ENCODE results near the gene KIR3DL2. TPM values are rescaled to one million over a fixed set of nuclear protein-coding genes. Genes with fewer than 3 reads are reported as not detected.
"Not testable (repeated sequence)": the region's sequence is repeated elsewhere in the genome, so short reads cannot be mapped to it uniquely, and the experiment has no call there.

The KIR3DL2 gene
- total RNA-seq, 1 donor from 2014 or later, result not detected

DNA sequence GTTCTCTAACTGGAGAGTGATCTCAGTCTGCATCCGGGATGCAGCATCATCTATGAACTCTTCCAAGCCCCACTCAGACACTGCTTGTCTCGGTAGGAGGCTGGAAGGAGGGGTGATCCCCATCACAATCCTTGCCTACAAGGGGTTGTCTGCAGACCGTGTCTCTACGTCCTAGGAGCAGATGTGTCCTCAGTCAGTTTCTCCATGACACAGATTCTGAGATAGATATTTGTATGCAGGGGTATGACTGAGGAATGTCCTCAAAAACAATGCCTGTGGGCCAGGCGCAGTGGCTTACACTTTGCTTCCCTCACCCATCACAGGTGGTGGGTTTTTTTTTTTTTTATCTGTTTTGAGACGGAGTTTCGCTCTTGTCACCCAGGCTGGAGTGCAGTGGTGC lies 56.6 kb downstream of the KIR3DL2 start:
- TF ChIP-seq, protein P1, sequence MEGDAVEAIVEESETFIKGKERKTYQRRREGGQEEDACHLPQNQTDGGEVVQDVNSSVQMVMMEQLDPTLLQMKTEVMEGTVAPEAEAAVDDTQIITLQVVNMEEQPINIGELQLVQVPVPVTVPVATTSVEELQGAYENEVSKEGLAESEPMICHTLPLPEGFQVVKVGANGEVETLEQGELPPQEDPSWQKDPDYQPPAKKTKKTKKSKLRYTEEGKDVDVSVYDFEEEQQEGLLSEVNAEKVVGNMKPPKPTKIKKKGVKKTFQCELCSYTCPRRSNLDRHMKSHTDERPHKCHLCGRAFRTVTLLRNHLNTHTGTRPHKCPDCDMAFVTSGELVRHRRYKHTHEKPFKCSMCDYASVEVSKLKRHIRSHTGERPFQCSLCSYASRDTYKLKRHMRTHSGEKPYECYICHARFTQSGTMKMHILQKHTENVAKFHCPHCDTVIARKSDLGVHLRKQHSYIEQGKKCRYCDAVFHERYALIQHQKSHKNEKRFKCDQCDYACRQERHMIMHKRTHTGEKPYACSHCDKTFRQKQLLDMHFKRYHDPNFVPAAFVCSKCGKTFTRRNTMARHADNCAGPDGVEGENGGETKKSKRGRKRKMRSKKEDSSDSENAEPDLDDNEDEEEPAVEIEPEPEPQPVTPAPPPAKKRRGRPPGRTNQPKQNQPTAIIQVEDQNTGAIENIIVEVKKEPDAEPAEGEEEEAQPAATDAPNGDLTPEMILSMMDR (IDR thresholded peaks at IDR 0.05), result no peak
- TF ChIP-seq POLR2A (IDR thresholded peaks at IDR 0.05) (no peak), POLR2AphosphoS5 (IDR thresholded peaks at IDR 0.05; ENCODE audit: insufficient read depth in 1 of 2, low read depth in 1 of 2) (no peak)
- no peaks in the 10 kb centered on the region for H3K27me3 ChIP-seq
- no peaks in the 10 kb centered on the region for H3K36me3 ChIP-seq
- H3K9me3 ChIP-seq, result no peaks in the 10 kb centered on the region
- no peak overlapping the region for H3K4me3 ChIP-seq
- intact Hi-C loops (cut with DNase I), result no loop called here
- no peak overlapping the region for H3K27ac ChIP-seq
- no peak for DNase-seq (ENCODE audit: extremely low spot score in 2 of 2)
- H3K4me1 ChIP-seq, result no peaks in the 10 kb centered on the region

- H3K27me3 ChIP-seq; intact Hi-C loops (cut with DNase I); DNase-seq (ENCODE audit: extremely low spot score in 2 of 2); H3K4me3 ChIP-seq; H3K9me3 ChIP-seq; H3K4me1 ChIP-seq; H3K27ac ChIP-seq; H3K36me3 ChIP-seq: not testable (repeated sequence)
These were observed 57.7 kb downstream of the KIR3DL2 start for GRCh38 chr19:54907899-54908298.

Small RNA genes lying within 50 kb of the gene (small RNA-seq; reads per million reads assigned to genes)
- not detected for gene RNU6-222P

Other genes starting within 250 kb of the KIR3DL2 start
- 2.2 TPM for gene LILRB1, start 220.0 kb upstream of the KIR3DL2 start, total RNA-seq
- gene LILRB4, start 187.5 kb upstream of the KIR3DL2 start, total RNA-seq, result 2.9 TPM
- gene KIR3DL3, start 126.0 kb upstream of the KIR3DL2 start, total RNA-seq, result not detected
- not detected for gene KIR2DL3, start 111.9 kb upstream of the KIR3DL2 start, total RNA-seq
- not detected for gene KIR2DL1, start 80.7 kb upstream of the KIR3DL2 start, total RNA-seq
- not detected for gene KIR2DL4, start 46.8 kb upstream of the KIR3DL2 start, total RNA-seq
- not detected for gene KIR3DL1, start 34.0 kb upstream of the KIR3DL2 start, total RNA-seq
- gene KIR2DS4, start 17.8 kb upstream of the KIR3DL2 start, total RNA-seq, result not detected
- gene FCAR, start 23.8 kb downstream of the KIR3DL2 start, total RNA-seq, result 2.2 TPM
- gene NCR1, start 55.7 kb downstream of the KIR3DL2 start, total RNA-seq, result 2.7 TPM
- not detected for gene NLRP7, start 97.1 kb downstream of the KIR3DL2 start, total RNA-seq
- gene NLRP2, start 115.9 kb downstream of the KIR3DL2 start, total RNA-seq, result 2.7 TPM
- 0.49 TPM for gene GP6, start 187.8 kb downstream of the KIR3DL2 start, total RNA-seq
- 37.3 TPM for gene RDH13, start 212.7 kb downstream of the KIR3DL2 start, total RNA-seq
- 180 TPM for gene EPS8L1, start 225.4 kb downstream of the KIR3DL2 start, total RNA-seq